COR-L47 (cell line): ENCODE measurements around the gene ZNF514.
"Not testable (repeated sequence)": the region's sequence is repeated elsewhere in the genome, so short reads cannot be mapped to it uniquely, and the experiment has no call there.

Experiments used
- DNase-seq: peaks from one replicate; lab custom pipeline; 2025; lab: John Stamatoyannopoulos, UW

Gene ZNF514

GRCh38 chr2:95159690-95160449 lies at the start of gene ZNF514:
Gene ZNF514, minus strand, starts transcription at chr2:95159848. Its CDS starts 6,595 bp downstream, at chr2:95153253.
- peak; percentile 62 for DNase-seq

- DNase-seq, result no peak
Observed at GRCh38 chr2:95208106-95208505, 48.5 kb upstream of the ZNF514 start.

GRCh38 chr2:95207111-95207961 lies 47.7 kb upstream of the ZNF514 start, which contains the start of gene ZNF892:
Gene ZNF892, plus strand, starts transcription at chr2:95207521. Its CDS starts 295 bp downstream, at chr2:95207816.
- peak; percentile 77 for DNase-seq

- no peak for DNase-seq
Observed at GRCh38 chr2:95206096-95206495, 46.4 kb upstream of the ZNF514 start.

GRCh38 chr2:95204396-95204795 lies 44.7 kb upstream of the ZNF514 start:
- DNase-seq, result no peak

GRCh38 chr2:95203911-95204310 lies 44.3 kb upstream of the ZNF514 start:
- DNase-seq, result no peak

GRCh38 chr2:95192956-95193355 lies 33.3 kb upstream of the ZNF514 start:
- not testable (repeated sequence) for DNase-seq

- no peak for DNase-seq
Observed at GRCh38 chr2:95185973-95186372, 26.3 kb upstream of the ZNF514 start.

- no peak for DNase-seq
Observed at GRCh38 chr2:95185197-95185596, 25.5 kb upstream of the ZNF514 start.

- no peak for DNase-seq
Observed at GRCh38 chr2:95181774-95182173, 22.1 kb upstream of the ZNF514 start.

GRCh38 chr2:95179451-95179850 lies 19.8 kb upstream of the ZNF514 start:
- DNase-seq, result no peak

GRCh38 chr2:95174031-95174542 lies 14.4 kb upstream of the ZNF514 start:
- no peak for DNase-seq

GRCh38 chr2:95171902-95172301 lies 12.3 kb upstream of the ZNF514 start:
- no peak for DNase-seq

- DNase-seq, result peak; percentile 9
Observed at GRCh38 chr2:95166065-95166763, 6.6 kb upstream of the ZNF514 start.

GRCh38 chr2:95165371-95166064 lies 5.9 kb upstream of the ZNF514 start, which contains the start of gene ZNF2:
Gene ZNF2, plus strand, starts transcription at chr2:95165809. Its CDS starts 10,418 bp downstream, at chr2:95176227.
- peak; percentile 95 for DNase-seq

GRCh38 chr2:95165030-95165370 lies 5.4 kb upstream of the ZNF514 start:
- DNase-seq, result no peak

- peak; percentile 60 for DNase-seq
Observed at GRCh38 chr2:95158891-95159619, 593 bp downstream of the ZNF514 start.

- no peak for DNase-seq
Observed at GRCh38 chr2:95158441-95158840, 1.2 kb downstream of the ZNF514 start.

GRCh38 chr2:95149397-95149984 lies 10.2 kb downstream of the ZNF514 start:
- no peak for DNase-seq

GRCh38 chr2:95143838-95144237 lies 15.8 kb downstream of the ZNF514 start:
- DNase-seq, result no peak
